Activated CD8-positive, alpha-beta T cell treated with anti-CD3 and anti-CD28 coated beads, Interleukin-2, amount 10 ng/mL, durations not matched to agents 7 days and 5 days (primary cell): ENCODE results near the gene RAPGEF2. TPM values are rescaled to one million over a fixed set of nuclear protein-coding genes. Genes with fewer than 3 reads are reported as not detected.

ENCODE experiments used
- ATAC-seq: fragments of 150-1000 bp; cut with Tn5 transposase; one replicate; pipeline ENCODE4 v1.10.0; 2021; ENCODE audit warnings: moderate library complexity
- CTCF ChIA-PET: fragments of 350-600 bp; sonication (Branson Sonifier 250); formaldehyde crosslinking; loops from one replicate; lab custom pipeline; 2021; ENCODE audit warnings: antibody characterized with exemption; lab: Charles Lee
- POLR2A ChIA-PET: fragments of 350-600 bp; sonication (Branson Sonifier 250); formaldehyde crosslinking; loops from one replicate; lab custom pipeline; 2021; ENCODE audit warnings: antibody characterized with exemption; lab: Charles Lee
- DNase-seq: peaks from one replicate; pipeline ENCODE4 v3.0.0-alpha.2; 2020
- H3K27ac Mint-ChIP-seq: one replicate; pipeline ENCODE4 v1.8.0; 2021; ENCODE audit warnings: mild to moderate bottlenecking, mixed read lengths
- H3K27me3 Mint-ChIP-seq: one replicate; pipeline ENCODE4 v1.8.0; 2021; ENCODE audit warnings: low read depth, mixed read lengths
- H3K36me3 Mint-ChIP-seq: one replicate; pipeline ENCODE4 v1.8.0; 2021; ENCODE audit warnings: low read depth, mixed read lengths
- H3K4me1 Mint-ChIP-seq: one replicate; pipeline ENCODE4 v1.8.0; 2021; ENCODE audit warnings: low read depth, mixed read lengths
- H3K4me3 Mint-ChIP-seq: one replicate; pipeline ENCODE4 v1.8.0; 2021; ENCODE audit warnings: mild to moderate bottlenecking, mixed read lengths
- H3K9me3 Mint-ChIP-seq: one replicate; pipeline ENCODE4 v1.8.0; 2022; ENCODE audit warnings: mixed read lengths; ENCODE audit not compliant: insufficient read depth
- total RNA-seq, 2 experiments: library from RNA; stranded (reverse); gene quantifications; one replicate each; pipeline ENCODE4 v1.2.3, GENCODE V29; 2021

Gene RAPGEF2
- total RNA-seq, 2 experiments from 2014 or later = 10.4 to 12.2 TPM

DNA sequence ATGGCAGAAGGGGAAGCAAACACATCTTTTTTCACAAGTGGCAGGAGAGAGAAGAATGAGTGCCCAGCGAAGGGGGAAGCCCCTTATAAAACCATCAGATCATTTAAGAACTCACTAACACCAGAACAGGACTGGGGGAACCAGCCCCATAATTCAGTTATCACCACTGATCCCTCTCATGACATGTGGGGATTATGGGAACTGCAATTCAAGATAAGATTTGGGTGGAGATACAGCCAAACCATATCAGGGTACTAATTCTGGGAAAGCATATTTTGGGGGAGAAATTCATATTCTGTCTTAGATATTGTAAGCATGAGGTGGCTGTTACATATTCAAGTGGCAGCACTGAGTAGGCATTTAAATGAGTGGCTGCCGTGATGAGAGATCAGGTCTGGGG lies 87.8 kb downstream of the RAPGEF2 start:
- Mint-ChIP-seq H3K9me3 (no peaks in the 10 kb centered on the region), H3K4me1 (no peaks in the 10 kb centered on the region), H3K36me3 (no peaks in the 10 kb centered on the region), H3K27ac (no peak overlapping the region), H3K4me3 (no peak overlapping the region), H3K27me3 (no peaks in the 10 kb centered on the region)
- ATAC-seq (no peak), DNase-seq (no peak)
- POLR2A ChIA-PET = no interaction called here
- CTCF ChIA-PET = interaction anchor here (2.1 kb wide), 1 partner anchor 11 kb away, joined by 10 read pairs; no protein-coding TSS in a partner anchor

DNA sequence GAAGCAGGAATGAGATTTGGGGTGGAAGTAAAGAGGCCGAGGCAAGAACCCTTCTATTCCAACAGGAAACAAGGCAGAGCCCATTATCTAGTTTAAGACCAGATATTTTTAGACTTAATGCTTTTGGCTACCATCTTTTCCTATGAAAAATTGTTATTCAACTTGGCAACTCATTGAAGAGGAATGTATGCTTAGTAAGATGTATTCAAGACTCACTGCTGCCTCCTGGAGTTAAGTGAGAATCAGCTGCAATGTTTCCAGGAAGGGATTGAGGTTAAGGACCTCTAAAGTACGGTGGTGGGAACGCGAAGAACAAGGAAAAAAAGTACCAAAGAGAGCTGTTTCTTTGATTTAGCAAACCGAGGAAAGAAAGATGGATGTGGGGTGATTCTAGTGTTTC lies 89.1 kb downstream of the RAPGEF2 start:
- ChIA-PET POLR2A (no interaction called here), CTCF (interaction anchor here (1.1 to 2.1 kb wide), 3 partner anchors 9 to 22 kb away, joined by 3 to 10 read pairs (median 6); no protein-coding TSS in a partner anchor)
- Mint-ChIP-seq H3K27ac (no peak overlapping the region), H3K4me3 (no peak overlapping the region), H3K27me3 (no peaks in the 10 kb centered on the region), H3K4me1 (no peaks in the 10 kb centered on the region), H3K36me3 (no peaks in the 10 kb centered on the region), H3K9me3 (no peaks in the 10 kb centered on the region)
- DNase-seq (no peak), ATAC-seq (no peak)

- DNase-seq = no peak
- no peak for ATAC-seq
- no peaks in the 10 kb centered on the region for H3K27me3 Mint-ChIP-seq
- no peaks in the 10 kb centered on the region for H3K9me3 Mint-ChIP-seq
- no peaks in the 10 kb centered on the region for H3K4me1 Mint-ChIP-seq
- ChIA-PET CTCF (interaction anchor here (2.2 kb wide), 1 partner anchor 10 kb away, joined by 8 read pairs; no protein-coding TSS in a partner anchor), POLR2A (no interaction called here)
- H3K27ac Mint-ChIP-seq = no peak overlapping the region
- H3K36me3 Mint-ChIP-seq = no peaks in the 10 kb centered on the region
- no peak overlapping the region for H3K4me3 Mint-ChIP-seq
Measured at GRCh38 chr4:159193046-159193620, 90.3 kb downstream of the RAPGEF2 start.

- no peak overlapping the region for H3K4me3 Mint-ChIP-seq
- ChIA-PET CTCF (interaction anchor here (1.0 to 2.2 kb wide), 2 partner anchors 8 to 339 kb away, joined by 3 to 8 read pairs; no protein-coding TSS in a partner anchor), POLR2A (no interaction called here)
- H3K27ac Mint-ChIP-seq = no peak overlapping the region
- H3K27me3 Mint-ChIP-seq = no peaks in the 10 kb centered on the region
- H3K4me1 Mint-ChIP-seq = no peaks in the 10 kb centered on the region
- DNase-seq = no peak
- ATAC-seq = no peak
- no peaks in the 10 kb centered on the region for H3K36me3 Mint-ChIP-seq
- H3K9me3 Mint-ChIP-seq = no peaks in the 10 kb centered on the region
Measured at GRCh38 chr4:159195361-159195769, 92.5 kb downstream of the RAPGEF2 start.

- ChIA-PET POLR2A (no interaction called here), CTCF (no interaction called here)
- ATAC-seq = no peak
- Mint-ChIP-seq H3K27me3 (no peaks in the 10 kb centered on the region), H3K27ac (no peak overlapping the region), H3K9me3 (no peaks in the 10 kb centered on the region), H3K4me1 (no peaks in the 10 kb centered on the region), H3K4me3 (no peak overlapping the region), H3K36me3 (no peaks in the 10 kb centered on the region)
- DNase-seq = no peak
Measured at GRCh38 chr4:159197260-159197884, 94.5 kb downstream of the RAPGEF2 start.

DNA sequence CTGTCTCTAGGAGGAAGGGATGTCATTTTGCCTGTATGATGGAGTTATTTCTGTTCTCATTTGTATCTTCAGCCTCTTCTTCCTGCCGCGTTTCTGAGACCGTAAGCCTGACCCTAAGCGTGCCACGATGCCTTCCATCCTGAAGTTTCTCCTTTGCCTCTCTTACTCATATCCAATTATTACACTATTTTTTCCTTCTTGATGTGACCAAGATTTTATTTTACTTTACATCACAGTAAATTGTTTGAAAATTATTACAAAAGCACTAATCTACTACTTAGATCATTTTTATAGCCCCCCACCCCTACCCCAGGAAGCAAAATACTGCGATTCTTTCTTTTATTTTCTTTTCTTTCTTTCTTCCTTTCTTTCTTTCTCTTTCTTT lies 95.0 kb downstream of the RAPGEF2 start:
- no peaks in the 10 kb centered on the region for H3K36me3 Mint-ChIP-seq
- ChIA-PET CTCF (no interaction called here), POLR2A (no interaction called here)
- no peaks in the 10 kb centered on the region for H3K4me1 Mint-ChIP-seq
- DNase-seq = no peak
- no peaks in the 10 kb centered on the region for H3K27me3 Mint-ChIP-seq
- H3K9me3 Mint-ChIP-seq = no peaks in the 10 kb centered on the region
- H3K27ac Mint-ChIP-seq = no peak overlapping the region
- ATAC-seq = no peak
- no peak overlapping the region for H3K4me3 Mint-ChIP-seq

DNA sequence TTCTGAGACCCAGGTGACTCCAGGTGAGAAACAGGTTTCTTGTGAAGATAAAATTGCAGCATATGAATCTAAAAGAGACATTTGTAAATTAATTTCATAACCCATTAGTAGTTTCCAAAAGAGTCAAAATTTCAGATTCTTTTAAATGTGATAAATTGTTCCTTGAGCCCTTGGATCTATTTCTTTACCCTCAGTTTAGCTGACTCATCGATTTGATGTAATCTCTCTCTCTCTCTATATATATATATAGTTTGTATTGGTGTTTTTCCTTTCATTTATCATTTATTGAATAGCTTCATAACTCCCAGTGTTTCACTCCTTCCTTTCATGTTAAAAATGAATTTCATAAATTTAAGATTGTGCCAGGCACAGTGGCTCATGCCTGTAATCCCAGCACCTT lies 96.9 kb downstream of the RAPGEF2 start:
- POLR2A ChIA-PET = no interaction called here
- Mint-ChIP-seq H3K27ac (no peak overlapping the region), H3K4me1 (peaks cover 9% of the 10 kb centered on the region), H3K36me3 (no peaks in the 10 kb centered on the region), H3K27me3 (no peaks in the 10 kb centered on the region), H3K9me3 (no peaks in the 10 kb centered on the region), H3K4me3 (no peak overlapping the region)
- ATAC-seq (no peak), DNase-seq (no peak)
- CTCF ChIA-PET = no interaction called here

DNA sequence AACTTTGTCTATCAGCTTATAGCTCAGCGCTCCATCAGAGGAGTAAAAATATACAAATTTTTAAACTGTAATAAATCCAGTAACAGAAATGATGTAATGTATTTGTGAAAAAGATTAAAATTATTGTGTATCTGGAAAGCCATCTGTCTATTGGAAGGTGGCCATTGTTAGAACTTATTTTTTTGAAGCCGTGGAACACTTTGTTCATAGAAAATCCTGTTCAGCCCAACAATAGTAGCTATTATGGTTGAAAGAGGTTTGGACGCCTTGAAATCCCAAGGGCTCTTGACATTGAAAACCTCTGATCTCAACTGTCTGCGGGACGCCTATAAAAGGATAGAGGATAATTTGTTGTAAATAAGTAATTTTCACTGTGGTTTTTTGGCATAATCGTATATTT lies 98.3 kb downstream of the RAPGEF2 start:
- Mint-ChIP-seq H3K9me3 (no peaks in the 10 kb centered on the region), H3K27ac (no peak overlapping the region), H3K27me3 (no peaks in the 10 kb centered on the region), H3K36me3 (no peaks in the 10 kb centered on the region), H3K4me3 (no peak overlapping the region), H3K4me1 (peaks cover 16% of the 10 kb centered on the region)
- ChIA-PET POLR2A (no interaction called here), CTCF (interaction anchor here (0.7 to 3.5 kb wide), 6 partner anchors 9 to 374 kb away, joined by 3 to 38 read pairs (median 7); no protein-coding TSS in a partner anchor)
- DNase-seq (no peak), ATAC-seq (no peak)

DNA sequence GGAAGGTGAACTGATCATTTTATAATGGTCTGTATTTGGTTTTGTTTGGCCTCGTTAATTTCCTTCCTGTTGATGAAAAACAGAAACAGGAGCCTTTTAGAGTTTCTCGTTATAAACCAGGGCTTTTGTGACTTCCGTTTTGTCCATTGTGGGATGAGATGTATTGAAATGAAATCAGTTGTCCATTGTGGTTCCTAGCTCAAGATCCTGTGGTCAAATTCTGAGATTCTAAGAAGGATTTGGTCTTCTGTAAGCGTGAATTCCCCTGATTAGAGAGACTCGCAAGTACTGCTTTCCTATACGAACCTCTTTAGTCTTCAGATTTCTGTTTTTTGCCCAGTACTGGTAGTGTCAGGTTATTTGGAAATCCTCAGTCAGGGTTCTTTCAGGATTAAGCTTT lies 101.7 kb downstream of the RAPGEF2 start:
- peaks cover 27% of the 10 kb centered on the region for H3K4me1 Mint-ChIP-seq
- ChIA-PET CTCF (interaction anchor here (1.0 to 2.4 kb wide), 7 partner anchors 10 to 523 kb away, joined by 3 to 11 read pairs (median 5); no protein-coding TSS in a partner anchor), POLR2A (no interaction called here)
- no peaks in the 10 kb centered on the region for H3K9me3 Mint-ChIP-seq
- H3K27me3 Mint-ChIP-seq = no peaks in the 10 kb centered on the region
- H3K36me3 Mint-ChIP-seq = no peaks in the 10 kb centered on the region
- DNase-seq = no peak
- H3K27ac Mint-ChIP-seq = no peak overlapping the region
- ATAC-seq = no peak
- no peak overlapping the region for H3K4me3 Mint-ChIP-seq

DNA sequence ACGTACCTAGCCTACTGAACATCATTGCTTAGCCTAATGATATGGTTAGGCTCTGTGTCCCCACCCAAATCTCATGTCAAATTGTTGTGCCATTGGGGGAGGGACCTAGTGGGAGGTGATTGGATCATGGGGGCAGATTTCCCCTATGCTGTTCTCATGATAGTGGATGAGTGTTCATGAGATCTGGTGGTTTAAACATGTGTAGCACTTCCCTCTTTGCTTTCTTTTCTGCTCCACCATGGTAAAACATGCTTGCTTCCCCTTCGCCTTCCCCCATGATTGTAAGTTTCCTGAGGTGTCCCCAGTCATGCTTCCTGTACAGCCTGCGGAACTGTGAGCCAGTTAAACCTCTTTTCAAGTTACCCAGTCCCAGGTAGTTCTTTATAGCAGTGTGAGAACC lies 102.6 kb downstream of the RAPGEF2 start:
- ChIA-PET CTCF (no interaction called here), POLR2A (no interaction called here)
- Mint-ChIP-seq H3K4me3 (no peak overlapping the region), H3K9me3 (no peaks in the 10 kb centered on the region), H3K27ac (peak overlapping the region; percentile 5), H3K4me1 (peaks cover 27% of the 10 kb centered on the region), H3K36me3 (no peaks in the 10 kb centered on the region), H3K27me3 (no peaks in the 10 kb centered on the region)
- ATAC-seq = no peak
- DNase-seq = no peak

- POLR2A ChIA-PET = no interaction called here
- Mint-ChIP-seq H3K27ac (peak overlapping the region; percentile 53), H3K36me3 (no peaks in the 10 kb centered on the region), H3K27me3 (no peaks in the 10 kb centered on the region), H3K4me3 (peak overlapping the region; percentile 42), H3K4me1 (peaks cover 27% of the 10 kb centered on the region), H3K9me3 (no peaks in the 10 kb centered on the region)
- peak; percentile 33 for DNase-seq
- peak; percentile 62 for ATAC-seq
- CTCF ChIA-PET = no interaction called here
Measured at GRCh38 chr4:159206427-159206871, 103.6 kb downstream of the RAPGEF2 start.

DNA sequence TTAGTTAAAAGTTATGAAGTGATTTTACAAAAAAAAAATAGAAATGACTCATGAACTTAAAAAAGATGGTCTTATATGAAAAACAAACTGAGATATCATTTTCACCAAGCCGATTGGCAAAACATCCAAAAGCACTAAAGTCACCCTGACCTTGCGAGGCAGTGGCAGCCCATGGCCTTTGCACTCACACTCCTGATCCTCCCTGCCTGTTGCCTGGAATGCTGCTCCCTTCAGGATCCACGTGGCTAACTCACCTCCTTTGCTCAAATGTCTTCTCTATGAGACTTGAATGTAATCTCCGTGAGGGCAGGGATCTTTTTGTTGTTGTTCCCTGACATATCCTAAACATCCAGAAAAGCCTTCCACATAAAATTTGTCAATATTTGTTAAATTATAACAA lies 106.4 kb downstream of the RAPGEF2 start:
- DNase-seq (no peak), ATAC-seq (no peak)
- no peak overlapping the region for H3K4me3 Mint-ChIP-seq
- H3K36me3 Mint-ChIP-seq = no peaks in the 10 kb centered on the region
- H3K4me1 Mint-ChIP-seq = peaks cover 21% of the 10 kb centered on the region
- H3K9me3 Mint-ChIP-seq = no peaks in the 10 kb centered on the region
- no peaks in the 10 kb centered on the region for H3K27me3 Mint-ChIP-seq
- H3K27ac Mint-ChIP-seq = no peak overlapping the region
- ChIA-PET CTCF (no interaction called here), POLR2A (no interaction called here)
